ENCODE results near the gene ATG14.

The ATG14 gene

GRCh38 chr14:55419663-55420062 is 8.0 kb upstream of the ATG14 start:
- no peaks in the 10 kb centered on the region for H3K36me3 ChIP-seq (ENCODE audit: low read depth)
- no peaks in the 10 kb centered on the region for H3K27me3 ChIP-seq (ENCODE audit: insufficient read depth, poor library complexity, severe bottlenecking)
- DNase-seq (ENCODE audit: low spot score) = no peak
- H3K27ac ChIP-seq (ENCODE audit: poor library complexity, severe bottlenecking) = no peak overlapping the region
- H3K4me3 ChIP-seq (ENCODE audit: severe bottlenecking) = no peak overlapping the region
- no peak for ATAC-seq (ENCODE audit: low read depth)
- TF ChIP-seq, protein P1, sequence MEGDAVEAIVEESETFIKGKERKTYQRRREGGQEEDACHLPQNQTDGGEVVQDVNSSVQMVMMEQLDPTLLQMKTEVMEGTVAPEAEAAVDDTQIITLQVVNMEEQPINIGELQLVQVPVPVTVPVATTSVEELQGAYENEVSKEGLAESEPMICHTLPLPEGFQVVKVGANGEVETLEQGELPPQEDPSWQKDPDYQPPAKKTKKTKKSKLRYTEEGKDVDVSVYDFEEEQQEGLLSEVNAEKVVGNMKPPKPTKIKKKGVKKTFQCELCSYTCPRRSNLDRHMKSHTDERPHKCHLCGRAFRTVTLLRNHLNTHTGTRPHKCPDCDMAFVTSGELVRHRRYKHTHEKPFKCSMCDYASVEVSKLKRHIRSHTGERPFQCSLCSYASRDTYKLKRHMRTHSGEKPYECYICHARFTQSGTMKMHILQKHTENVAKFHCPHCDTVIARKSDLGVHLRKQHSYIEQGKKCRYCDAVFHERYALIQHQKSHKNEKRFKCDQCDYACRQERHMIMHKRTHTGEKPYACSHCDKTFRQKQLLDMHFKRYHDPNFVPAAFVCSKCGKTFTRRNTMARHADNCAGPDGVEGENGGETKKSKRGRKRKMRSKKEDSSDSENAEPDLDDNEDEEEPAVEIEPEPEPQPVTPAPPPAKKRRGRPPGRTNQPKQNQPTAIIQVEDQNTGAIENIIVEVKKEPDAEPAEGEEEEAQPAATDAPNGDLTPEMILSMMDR (IDR thresholded peaks at IDR 0.05; ENCODE audit: poor library complexity, severe bottlenecking) = no peak
- no peaks in the 10 kb centered on the region for H3K9me3 ChIP-seq (ENCODE audit: severe bottlenecking)
- no peaks in the 10 kb centered on the region for H3K4me1 ChIP-seq (ENCODE audit: insufficient read depth, poor library complexity, severe bottlenecking)

DNA sequence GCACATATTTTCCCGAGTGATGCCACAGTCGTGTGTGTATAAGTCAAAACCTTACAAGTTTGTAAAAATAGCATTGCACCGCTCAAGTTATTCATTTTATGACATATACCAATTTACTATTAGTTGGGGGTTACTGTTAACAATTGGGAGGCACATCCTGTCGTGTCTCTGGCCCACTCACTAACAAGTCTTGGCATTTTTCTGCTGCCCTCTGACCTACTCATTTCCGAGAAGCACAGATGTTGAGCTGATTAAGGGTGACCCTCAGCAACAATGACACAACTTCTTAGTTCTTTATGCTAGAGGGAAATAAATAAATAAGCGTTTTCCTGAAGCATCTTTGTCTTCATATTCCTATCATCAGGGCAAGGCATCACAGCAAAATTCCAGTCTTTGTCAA is 6.8 kb upstream of the ATG14 start:
- Histone ChIP-seq H3K36me3 (ENCODE audit: low read depth) (no peaks in the 10 kb centered on the region), H3K27ac (ENCODE audit: poor library complexity, severe bottlenecking) (no peak overlapping the region), H3K4me3 (ENCODE audit: severe bottlenecking) (no peak overlapping the region), H3K27me3 (ENCODE audit: insufficient read depth, poor library complexity, severe bottlenecking) (no peaks in the 10 kb centered on the region), H3K4me1 (ENCODE audit: insufficient read depth, poor library complexity, severe bottlenecking) (no peaks in the 10 kb centered on the region), H3K9me3 (ENCODE audit: severe bottlenecking) (no peaks in the 10 kb centered on the region)
- ATAC-seq (ENCODE audit: low read depth) (no peak), DNase-seq (ENCODE audit: low spot score) (no peak)
- TF ChIP-seq, protein P1 (IDR thresholded peaks at IDR 0.05; ENCODE audit: poor library complexity, severe bottlenecking) = no peak

DNA sequence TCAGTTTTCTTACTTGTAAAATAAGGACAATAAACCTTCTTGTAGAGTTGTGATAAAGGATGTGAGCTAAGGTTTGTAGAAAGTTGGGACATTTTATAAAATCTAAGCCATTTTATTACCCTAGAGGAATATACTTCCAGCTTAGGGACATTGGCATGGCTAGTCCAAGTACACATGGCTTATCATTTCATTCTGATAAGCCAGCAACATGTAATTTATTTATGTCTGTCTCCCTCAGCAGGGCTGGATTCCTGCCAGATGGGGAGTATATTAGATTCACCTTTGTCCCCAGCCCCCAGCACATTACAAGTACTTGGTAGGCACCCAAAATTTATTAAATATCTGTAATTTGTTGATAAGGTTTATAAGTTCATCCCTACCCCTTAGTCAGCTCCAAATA is 6.3 kb upstream of the ATG14 start:
- DNase-seq (ENCODE audit: low spot score) = no peak
- H3K36me3 ChIP-seq (ENCODE audit: low read depth) = no peaks in the 10 kb centered on the region
- ATAC-seq (ENCODE audit: low read depth) = no peak

GRCh38 chr14:55416866-55417265 is 5.2 kb upstream of the ATG14 start:
- Histone ChIP-seq H3K27me3 (ENCODE audit: insufficient read depth, poor library complexity, severe bottlenecking) (no peaks in the 10 kb centered on the region), H3K4me3 (ENCODE audit: severe bottlenecking) (no peak overlapping the region), H3K36me3 (ENCODE audit: low read depth) (no peaks in the 10 kb centered on the region), H3K4me1 (ENCODE audit: insufficient read depth, poor library complexity, severe bottlenecking) (peaks cover 14% of the 10 kb centered on the region), H3K27ac (ENCODE audit: poor library complexity, severe bottlenecking) (no peak overlapping the region), H3K9me3 (ENCODE audit: severe bottlenecking) (no peaks in the 10 kb centered on the region)
- ATAC-seq (ENCODE audit: low read depth) (no peak), DNase-seq (ENCODE audit: low spot score) (no peak)
- TF ChIP-seq, protein P1 (IDR thresholded peaks at IDR 0.05; ENCODE audit: poor library complexity, severe bottlenecking) = peak; percentile 58

More for the DNA sequence above, 6.3 kb upstream of the ATG14 start:
- H3K27ac ChIP-seq (ENCODE audit: poor library complexity, severe bottlenecking) = no peak overlapping the region
- H3K4me3 ChIP-seq (ENCODE audit: severe bottlenecking) = no peak overlapping the region
- TF ChIP-seq, protein P1 (IDR thresholded peaks at IDR 0.05; ENCODE audit: poor library complexity, severe bottlenecking) = no peak
- H3K27me3 ChIP-seq (ENCODE audit: insufficient read depth, poor library complexity, severe bottlenecking) = no peaks in the 10 kb centered on the region
- H3K9me3 ChIP-seq (ENCODE audit: severe bottlenecking) = no peaks in the 10 kb centered on the region
- H3K4me1 ChIP-seq (ENCODE audit: insufficient read depth, poor library complexity, severe bottlenecking) = peaks cover 4% of the 10 kb centered on the region

DNA sequence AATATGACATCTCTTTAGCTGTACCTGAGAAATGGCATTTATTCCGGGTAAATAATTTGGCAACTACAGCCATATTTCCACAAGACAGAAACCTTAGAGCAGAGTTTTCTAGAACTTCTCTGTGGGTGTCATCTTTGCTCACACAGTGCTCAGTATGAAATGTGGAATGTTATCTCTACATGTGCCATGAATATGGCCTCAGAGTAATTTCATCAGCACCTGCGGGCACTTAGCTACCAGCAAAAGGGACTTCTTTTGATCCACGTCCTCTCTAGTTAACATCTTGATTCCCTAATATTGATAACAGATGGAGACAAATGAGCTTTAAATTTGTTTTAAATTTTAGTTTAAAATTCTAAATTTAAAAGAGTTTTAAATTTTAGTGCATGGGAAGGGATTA is 2.9 kb upstream of the ATG14 start:
- no peaks in the 10 kb centered on the region for H3K36me3 ChIP-seq (ENCODE audit: low read depth)
- H3K4me1 ChIP-seq (ENCODE audit: insufficient read depth, poor library complexity, severe bottlenecking) = peaks cover 23% of the 10 kb centered on the region
- ATAC-seq (ENCODE audit: low read depth) = no peak
- H3K27me3 ChIP-seq (ENCODE audit: insufficient read depth, poor library complexity, severe bottlenecking) = no peaks in the 10 kb centered on the region
- H3K9me3 ChIP-seq (ENCODE audit: severe bottlenecking) = no peaks in the 10 kb centered on the region
- no peak overlapping the region for H3K4me3 ChIP-seq (ENCODE audit: severe bottlenecking)
- TF ChIP-seq, protein P1 (IDR thresholded peaks at IDR 0.05; ENCODE audit: poor library complexity, severe bottlenecking) = no peak
- no peak for DNase-seq (ENCODE audit: low spot score)
- H3K27ac ChIP-seq (ENCODE audit: poor library complexity, severe bottlenecking) = no peak overlapping the region
